Adipocyte (in vitro differentiated cells): ENCODE data around the gene MOGAT2.
A peak's percentile ranks its signal among the peaks of the same experiment; 100 is the strongest.

Experiments
- DNase-seq: peaks from one replicate; pipeline ENCODE4 v3.0.0-alpha.2; 2015; ENCODE audit warnings: low read depth
- H3K27me3 ChIP-seq: replicated peaks from 2 replicates; pipeline ENCODE4 v1.7.0; 2013; ENCODE audit warnings: mild to moderate bottlenecking, low read length, moderate library complexity; ENCODE audit not compliant: control insufficient read depth, insufficient read depth
- H3K36me3 ChIP-seq: 2 replicates; pipeline ENCODE4 v1.7.0; 2013; ENCODE audit warnings: low read length, mild to moderate bottlenecking, moderate library complexity; ENCODE audit not compliant: control insufficient read depth, insufficient read depth, severe bottlenecking
- H3K4me1 ChIP-seq: 2 replicates; pipeline ENCODE4 v1.7.0; 2013; ENCODE audit warnings: mild to moderate bottlenecking, low read length, moderate library complexity; ENCODE audit not compliant: control insufficient read depth, insufficient read depth
- H3K4me3 ChIP-seq: 2 replicates; pipeline ENCODE4 v1.7.0; 2013; ENCODE audit warnings: mild to moderate bottlenecking, low read length, moderate library complexity
- H3K9ac ChIP-seq: 2 replicates; pipeline ENCODE4 v1.7.0; 2013; ENCODE audit warnings: mild to moderate bottlenecking, low read length, moderate library complexity
- H3K9me3 ChIP-seq: 2 replicates; pipeline ENCODE4 v1.7.0; 2013; ENCODE audit warnings: mild to moderate bottlenecking, low read length, moderate library complexity; ENCODE audit not compliant: control insufficient read depth

Gene MOGAT2

DNA sequence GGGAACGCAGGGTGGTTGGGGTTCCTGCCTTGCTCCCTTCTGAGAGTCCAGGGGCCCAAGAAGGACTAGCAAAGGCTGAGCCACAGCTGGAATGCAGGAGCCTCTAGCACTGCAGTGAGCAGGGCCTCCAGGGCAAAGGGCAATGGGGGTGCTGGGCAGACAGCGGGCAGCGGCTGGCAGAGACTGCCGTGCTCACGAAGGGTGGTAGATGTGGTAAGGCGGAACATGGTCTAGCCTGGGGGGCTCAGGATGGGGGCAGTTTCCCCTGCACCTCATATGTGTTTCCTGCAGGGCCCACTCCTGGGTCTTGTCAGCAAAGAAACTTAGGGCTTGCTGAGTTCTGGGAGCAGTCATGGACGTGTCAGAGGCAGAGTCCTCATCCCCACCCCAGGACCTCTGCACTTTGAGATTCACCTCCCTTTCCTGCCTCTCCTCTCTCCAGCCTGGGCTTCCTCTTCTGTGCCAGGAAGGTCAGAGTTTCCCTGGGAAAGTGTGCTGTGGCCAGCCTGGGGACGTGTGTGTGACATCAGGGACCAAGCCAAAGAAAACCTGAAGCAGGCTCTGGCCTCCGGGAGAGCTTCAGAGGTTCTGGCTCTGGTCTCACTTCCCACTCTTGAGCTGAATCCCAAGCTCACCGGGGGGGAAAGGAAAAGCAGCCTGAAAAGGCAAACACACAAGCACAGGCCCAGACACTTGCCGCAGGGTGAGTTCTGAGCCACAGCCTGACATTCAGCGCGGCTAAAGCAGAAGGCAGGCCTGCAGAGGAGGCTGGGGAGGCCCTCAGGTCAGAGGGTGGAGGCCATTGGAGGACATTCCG is 4.4 kb downstream of the MOGAT2 start:
- peak overlapping the region; percentile 16 for H3K9ac ChIP-seq
- H3K36me3 ChIP-seq: no peaks in the 10 kb centered on the region
- no peaks in the 10 kb centered on the region for H3K27me3 ChIP-seq
- H3K9me3 ChIP-seq: no peaks in the 10 kb centered on the region
- no peak for DNase-seq
- H3K4me1 ChIP-seq: peaks cover 26% of the 10 kb centered on the region
- H3K4me3 ChIP-seq: no peak overlapping the region

DNA sequence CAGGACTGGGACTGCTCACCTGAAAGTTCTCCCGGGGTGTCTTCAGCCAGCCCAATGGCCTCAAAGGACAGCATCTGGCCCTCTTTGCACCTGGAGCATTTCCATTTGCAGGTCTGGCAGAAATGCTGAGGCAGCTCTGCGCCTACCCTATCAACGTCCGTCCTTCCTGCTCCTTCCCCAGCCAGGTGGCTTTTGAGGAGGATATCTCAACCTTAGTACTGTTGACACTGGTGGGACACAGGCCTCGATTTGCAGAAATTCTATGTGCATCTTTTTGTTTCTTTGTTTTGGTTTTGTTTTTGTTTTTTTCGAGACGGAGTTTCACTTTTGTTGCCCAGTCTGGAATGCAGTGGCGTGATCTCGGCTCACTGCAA is 5.0 kb downstream of the MOGAT2 start:
- H3K4me3 ChIP-seq: no peak overlapping the region
- no peak for DNase-seq
- H3K9ac ChIP-seq: peak overlapping the region; percentile 16
- no peaks in the 10 kb centered on the region for H3K36me3 ChIP-seq
- peaks cover 26% of the 10 kb centered on the region for H3K4me1 ChIP-seq
- no peaks in the 10 kb centered on the region for H3K9me3 ChIP-seq
- no peaks in the 10 kb centered on the region for H3K27me3 ChIP-seq

DNA sequence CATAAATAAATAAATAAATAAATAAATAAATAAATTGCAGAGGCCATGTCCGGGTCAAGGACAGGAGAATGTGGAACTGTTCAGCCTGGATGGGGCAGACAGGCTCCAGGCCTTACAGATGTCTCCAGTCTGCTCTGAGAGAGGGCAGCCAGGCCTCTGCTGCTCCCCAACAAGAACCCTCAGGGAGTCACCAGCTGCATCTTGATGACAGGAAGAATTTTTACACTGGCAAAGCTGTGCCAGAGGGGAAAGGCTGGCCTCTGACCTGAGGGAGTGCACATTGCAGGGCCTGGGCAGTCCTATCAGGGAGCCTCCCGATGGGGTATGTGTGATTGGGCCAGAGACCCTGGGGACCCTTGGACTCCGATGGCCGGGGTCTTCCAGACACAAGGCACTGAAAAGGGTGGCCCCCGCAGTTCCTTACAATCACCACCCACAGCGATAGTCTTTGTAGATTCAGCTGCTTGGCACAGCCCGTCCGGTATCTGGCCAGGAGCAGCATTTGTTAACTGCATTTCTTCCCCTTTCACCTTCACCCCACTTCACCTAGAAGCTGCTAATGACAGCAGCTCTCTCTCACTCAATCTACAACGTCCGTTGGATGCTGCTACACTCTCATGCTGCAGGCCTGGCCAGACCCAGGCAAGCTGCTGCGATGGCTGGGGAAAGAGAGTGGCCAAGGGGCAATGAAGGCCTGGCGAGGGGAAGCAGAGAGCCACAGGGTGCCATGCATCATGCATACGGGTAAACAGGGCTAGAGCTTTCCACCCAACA is 8.1 kb downstream of the MOGAT2 start:
- H3K36me3 ChIP-seq: no peaks in the 10 kb centered on the region
- no peak for DNase-seq
- no peaks in the 10 kb centered on the region for H3K9me3 ChIP-seq
- H3K4me1 ChIP-seq: peaks cover 26% of the 10 kb centered on the region
- H3K9ac ChIP-seq: peak overlapping the region; percentile 34
- H3K4me3 ChIP-seq: no peak overlapping the region
- H3K27me3 ChIP-seq: no peaks in the 10 kb centered on the region

DNA sequence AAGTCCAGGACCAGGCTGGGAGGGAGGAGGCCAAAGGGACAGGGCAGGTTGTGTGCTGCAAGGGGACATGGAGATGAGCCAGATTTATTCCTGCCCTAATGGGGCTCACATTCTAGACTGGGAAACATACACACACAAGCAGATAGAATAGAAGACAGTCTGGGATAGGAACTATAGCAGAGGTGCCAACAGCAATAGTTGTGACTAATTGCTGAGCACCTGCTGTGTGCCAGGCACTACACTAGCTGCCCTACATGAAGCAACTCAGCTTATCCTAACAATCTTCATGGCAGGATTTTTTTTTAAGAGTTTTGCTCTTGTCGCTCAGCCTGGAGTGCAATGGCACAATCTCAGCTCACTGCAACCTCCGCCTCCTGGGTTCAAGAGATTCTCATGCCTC is 11.4 kb downstream of the MOGAT2 start:
- Histone ChIP-seq H3K4me1 (peaks cover 20% of the 10 kb centered on the region), H3K36me3 (no peaks in the 10 kb centered on the region), H3K27me3 (no peaks in the 10 kb centered on the region), H3K9ac (no peak overlapping the region), H3K9me3 (no peaks in the 10 kb centered on the region), H3K4me3 (no peak overlapping the region)
- no peak for DNase-seq

DNA sequence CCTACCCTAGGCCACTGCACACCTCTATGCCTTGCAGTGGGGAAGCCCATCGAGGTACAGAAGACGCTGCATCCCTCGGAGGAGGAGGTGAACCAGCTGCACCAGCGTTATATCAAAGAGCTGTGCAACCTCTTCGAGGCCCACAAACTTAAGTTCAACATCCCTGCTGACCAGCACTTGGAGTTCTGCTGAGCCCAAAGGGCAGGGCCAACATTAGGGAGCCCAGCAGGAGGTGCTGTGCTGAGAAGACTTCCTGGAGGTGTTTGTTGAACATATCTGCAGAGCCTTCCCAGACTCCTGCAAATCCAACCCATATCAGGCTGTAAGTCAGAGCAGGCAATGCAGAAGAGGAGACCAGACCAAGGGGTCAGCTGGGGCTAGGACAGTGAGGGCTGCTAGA is 13.5 kb downstream of the MOGAT2 start:
- Histone ChIP-seq H3K4me1 (peaks cover 30% of the 10 kb centered on the region), H3K4me3 (no peak overlapping the region), H3K36me3 (no peaks in the 10 kb centered on the region), H3K9me3 (no peaks in the 10 kb centered on the region), H3K9ac (no peak overlapping the region), H3K27me3 (no peaks in the 10 kb centered on the region)
- DNase-seq: no peak

DNA sequence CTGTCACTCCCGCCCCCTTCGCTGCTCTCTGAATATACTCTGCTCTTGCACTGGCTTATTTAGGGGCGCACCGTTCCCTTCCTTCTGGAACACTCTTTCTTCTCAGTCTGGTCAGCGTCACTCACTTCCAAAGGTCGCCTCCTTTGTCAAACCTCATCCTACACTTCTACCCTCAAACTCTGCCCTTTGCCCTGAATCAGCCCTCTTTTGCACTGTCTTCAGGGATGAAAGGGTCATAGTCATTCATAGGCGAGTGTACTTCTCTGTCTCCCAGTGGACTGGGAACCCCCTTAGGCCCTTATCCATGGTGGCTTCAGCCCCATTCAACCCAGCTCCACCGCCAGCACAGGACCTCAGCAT is 15.4 kb downstream of the MOGAT2 start:
- no peak for DNase-seq
- H3K4me3 ChIP-seq: no peak overlapping the region
- no peak overlapping the region for H3K9ac ChIP-seq
- no peaks in the 10 kb centered on the region for H3K27me3 ChIP-seq
- peaks cover 30% of the 10 kb centered on the region for H3K4me1 ChIP-seq
- H3K9me3 ChIP-seq: no peaks in the 10 kb centered on the region
- no peaks in the 10 kb centered on the region for H3K36me3 ChIP-seq

DNA sequence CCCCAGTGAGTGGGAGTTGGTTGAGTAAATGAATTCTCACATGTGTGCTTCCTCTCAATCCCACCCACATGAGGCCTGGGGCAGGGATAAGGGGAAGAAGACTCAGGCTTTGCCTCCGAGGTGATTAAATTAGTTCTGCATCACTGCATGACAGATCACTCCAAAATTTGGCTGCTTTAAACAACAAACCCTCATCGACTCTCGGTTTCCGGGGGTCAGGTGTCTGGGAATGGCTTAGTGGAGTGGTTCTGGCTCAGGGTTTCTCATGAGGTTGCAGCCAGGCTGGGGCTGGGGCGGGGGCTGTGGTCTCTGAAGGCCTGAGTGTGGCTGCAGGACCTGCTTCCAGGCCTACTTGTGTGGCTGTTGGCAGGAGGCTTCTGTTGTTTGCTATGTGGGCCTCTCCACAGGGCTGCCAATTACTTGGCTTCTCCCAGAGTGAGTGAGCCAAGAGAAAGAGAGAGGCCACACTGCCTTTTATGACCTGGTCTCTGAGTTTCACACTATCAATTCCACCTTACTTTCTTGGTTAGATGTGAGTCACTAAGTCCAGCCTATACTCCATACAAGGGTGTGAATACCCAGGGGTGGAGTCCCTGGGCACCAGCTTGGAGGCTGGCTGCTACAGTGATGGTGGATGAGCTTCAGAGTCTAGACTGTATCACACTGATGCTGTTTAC is 15.9 kb downstream of the MOGAT2 start:
- Histone ChIP-seq H3K27me3 (no peaks in the 10 kb centered on the region), H3K9ac (peak overlapping the region; percentile 22), H3K4me3 (no peak overlapping the region), H3K9me3 (no peaks in the 10 kb centered on the region), H3K36me3 (no peaks in the 10 kb centered on the region), H3K4me1 (peaks cover 30% of the 10 kb centered on the region)
- DNase-seq: peak; percentile 25

DNA sequence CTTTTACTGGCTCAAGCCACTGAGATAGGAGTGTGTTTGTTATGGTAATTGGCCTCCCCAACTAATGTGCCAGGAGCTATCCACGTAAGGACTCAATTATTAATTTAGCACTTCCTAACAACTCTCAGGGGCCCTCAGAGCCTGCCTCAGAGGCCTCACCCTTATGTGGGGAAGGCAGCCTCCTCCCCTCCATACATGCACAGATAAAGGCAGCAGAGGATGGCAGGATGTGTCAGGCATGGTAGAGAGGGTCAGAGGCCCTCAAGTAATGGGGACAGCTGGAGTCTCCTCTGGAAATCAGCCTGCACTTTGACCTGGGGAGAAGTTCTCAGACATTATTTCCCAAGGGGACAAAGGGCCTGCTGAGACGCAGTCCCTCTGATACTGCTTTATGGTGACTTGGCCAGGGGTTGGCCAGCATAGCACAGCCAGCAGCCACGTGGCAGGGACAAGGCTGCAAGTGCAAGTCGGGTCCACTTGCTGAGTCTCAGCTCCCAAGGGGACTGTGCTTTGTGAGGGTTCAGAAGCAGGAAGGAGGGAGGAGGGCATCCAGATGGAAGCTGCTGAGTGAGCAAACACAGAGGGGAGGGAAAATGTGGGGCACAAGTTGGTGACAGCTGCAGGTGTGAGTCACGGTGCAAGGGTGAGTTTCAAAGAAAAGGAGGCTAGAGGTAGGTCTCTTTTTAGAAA is 17.0 kb downstream of the MOGAT2 start:
- DNase-seq: no peak

DNA sequence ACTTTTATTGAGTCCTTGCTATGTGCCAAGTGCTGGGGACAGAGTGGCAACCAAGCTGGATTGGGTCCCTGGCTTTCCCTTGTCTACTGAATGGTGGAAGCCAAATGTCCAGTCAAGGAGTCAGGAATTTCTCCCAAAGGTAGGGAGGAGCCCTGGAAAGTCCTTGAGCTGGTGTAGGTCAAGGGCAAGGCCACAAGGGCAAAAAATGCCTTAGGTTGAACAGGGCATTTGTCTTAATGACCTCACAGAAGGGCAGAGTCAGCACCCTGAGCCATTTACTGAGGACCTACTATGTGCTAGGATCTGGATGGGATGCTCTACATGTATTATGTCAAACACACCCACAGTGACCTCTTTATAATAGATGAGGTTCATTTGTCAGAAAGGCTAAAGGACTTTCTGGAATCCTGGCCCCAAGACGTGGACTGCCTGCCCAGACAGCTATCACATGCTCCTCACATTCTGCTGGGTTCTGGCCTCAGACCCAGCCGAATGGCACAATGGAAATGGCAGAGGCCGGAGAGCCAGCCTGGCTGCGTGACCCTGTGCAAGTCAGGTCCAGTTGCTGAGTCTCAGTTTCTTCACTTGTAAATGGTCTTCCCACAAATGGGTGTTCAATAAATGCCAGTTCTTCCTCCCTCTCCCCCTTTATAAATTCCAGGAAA is 17.7 kb downstream of the MOGAT2 start:
- no peak overlapping the region for H3K9ac ChIP-seq
- no peaks in the 10 kb centered on the region for H3K36me3 ChIP-seq
- DNase-seq: no peak
- H3K4me1 ChIP-seq: peaks cover 30% of the 10 kb centered on the region
- no peak overlapping the region for H3K4me3 ChIP-seq
- H3K27me3 ChIP-seq: no peaks in the 10 kb centered on the region
- no peaks in the 10 kb centered on the region for H3K9me3 ChIP-seq

More for the DNA sequence above, 17.0 kb downstream of the MOGAT2 start:
- Histone ChIP-seq H3K9ac (no peak overlapping the region), H3K9me3 (no peaks in the 10 kb centered on the region), H3K4me1 (peaks cover 30% of the 10 kb centered on the region), H3K36me3 (no peaks in the 10 kb centered on the region), H3K4me3 (no peak overlapping the region), H3K27me3 (no peaks in the 10 kb centered on the region)

DNA sequence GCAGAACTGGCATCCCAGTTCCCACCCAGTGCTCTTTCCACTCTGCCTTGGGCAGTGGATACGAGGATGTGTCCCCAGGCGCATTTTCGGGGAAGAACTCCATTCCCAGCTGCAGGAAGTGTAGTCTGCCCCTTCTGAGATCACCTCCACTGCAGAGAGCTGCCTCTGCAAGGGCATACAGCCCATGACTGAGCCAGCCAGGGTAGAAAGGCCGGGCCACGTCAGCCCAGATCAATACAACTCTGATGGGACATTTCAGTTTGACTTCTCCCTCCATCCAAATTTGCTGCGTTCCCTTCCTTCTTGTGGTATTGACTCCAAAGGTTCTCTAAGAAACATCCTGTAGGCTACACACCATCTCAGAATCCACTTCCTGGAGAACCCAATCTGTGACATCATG is 19.7 kb downstream of the MOGAT2 start:
- no peak overlapping the region for H3K9ac ChIP-seq
- no peak for DNase-seq
- no peak overlapping the region for H3K4me3 ChIP-seq
- no peaks in the 10 kb centered on the region for H3K9me3 ChIP-seq
- no peaks in the 10 kb centered on the region for H3K36me3 ChIP-seq
- no peaks in the 10 kb centered on the region for H3K27me3 ChIP-seq
- peaks cover 30% of the 10 kb centered on the region for H3K4me1 ChIP-seq
